Middle frontal gyrus (tissue), 1 donor: ENCODE measurements around the gene LMOD3.

Experiments
- DNase-seq: peaks from one replicate; pipeline ENCODE4 v3.0.0-alpha.2; 2015; ENCODE audit warnings: low spot score; ENCODE audit errors: extremely low spot score

The LMOD3 gene

DNA sequence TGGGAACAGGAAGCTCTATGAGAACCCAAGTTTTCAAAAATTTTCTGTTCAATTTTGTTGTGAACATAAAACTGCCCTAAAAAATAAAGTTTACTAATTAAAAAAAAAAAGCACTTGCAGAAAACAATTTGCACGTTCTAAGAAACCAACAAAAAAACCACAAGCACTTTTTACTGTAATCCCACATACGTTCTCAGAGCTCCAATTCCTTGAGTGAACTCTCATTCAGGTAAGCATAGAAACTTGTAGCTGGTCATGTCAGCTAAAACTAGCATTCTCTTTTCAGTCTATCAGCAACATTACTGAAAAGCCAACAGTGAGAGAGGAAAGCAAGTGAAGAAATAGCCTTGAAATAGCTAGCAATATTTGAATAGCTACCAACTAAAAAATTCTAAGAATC is 58.8 kb downstream of the LMOD3 start:
- no peak for DNase-seq

DNA sequence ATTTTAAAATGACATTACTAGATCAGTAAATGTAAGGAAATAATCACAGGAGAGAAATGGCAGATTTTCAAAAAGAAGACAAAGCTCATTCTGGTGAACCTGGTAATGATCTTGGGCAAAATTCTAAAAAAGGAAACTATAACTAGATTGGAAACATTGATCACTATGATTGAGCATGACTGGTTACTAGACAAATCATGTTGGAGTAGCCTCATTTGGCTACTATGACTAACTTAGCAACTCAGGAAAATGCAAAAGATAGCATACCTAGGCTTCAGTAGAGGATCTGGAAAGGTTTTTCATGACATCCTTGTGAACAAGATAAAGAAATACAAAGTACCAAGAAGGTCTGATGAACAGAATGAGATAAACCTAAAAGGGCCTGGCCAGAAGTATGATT is 62.7 kb downstream of the LMOD3 start:
- no peak for DNase-seq

DNA sequence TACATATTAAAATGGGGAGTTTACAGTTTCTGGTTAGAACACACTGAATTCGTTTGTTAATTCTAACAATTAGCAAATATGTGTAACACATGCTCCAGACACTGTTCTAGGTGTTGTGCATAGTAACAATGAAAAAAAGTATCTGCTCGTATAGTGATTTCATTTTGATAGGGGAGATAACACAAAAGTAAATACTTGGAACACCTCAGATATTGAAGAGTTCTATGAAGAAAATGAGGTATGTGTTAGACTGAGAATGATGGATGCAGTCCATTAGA is 63.5 kb downstream of the LMOD3 start:
- DNase-seq: no peak

DNA sequence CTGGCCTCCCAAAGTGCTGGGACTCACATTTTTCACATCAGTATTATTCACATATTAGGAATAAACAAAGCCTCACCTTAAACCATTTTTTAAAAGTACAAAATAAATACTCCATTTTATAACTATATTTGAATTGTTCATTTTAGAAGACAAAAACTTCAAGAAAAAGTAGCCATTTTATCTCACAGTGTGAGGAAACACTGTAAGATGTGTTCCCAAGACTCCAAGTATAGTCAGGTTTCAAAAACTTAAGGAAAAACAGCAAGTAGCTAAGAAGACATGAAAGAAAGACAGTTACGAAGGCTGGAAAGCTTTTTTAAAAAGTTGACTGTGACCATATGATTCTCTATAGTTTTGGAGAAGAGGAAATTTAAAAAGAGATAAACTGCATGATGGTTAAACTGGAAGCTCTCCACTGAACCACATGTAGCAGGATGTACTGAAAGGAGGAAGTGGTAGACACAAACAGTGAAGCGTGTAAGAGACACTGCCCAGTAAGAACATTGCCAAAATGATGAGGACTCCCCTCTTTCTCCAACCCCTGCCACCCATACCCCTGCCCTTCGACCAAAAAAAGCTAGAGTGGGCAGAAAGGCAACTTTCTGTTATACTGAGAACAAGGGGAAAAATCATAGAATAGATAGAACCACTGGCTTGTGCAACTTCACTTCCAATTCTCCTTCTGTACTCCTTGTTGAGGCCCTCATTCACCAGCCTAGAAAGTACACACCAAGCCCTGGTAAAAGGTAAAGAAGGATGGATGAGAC is 64.0 kb downstream of the LMOD3 start:
- DNase-seq: no peak
